Measurements from ENCODE around the gene CEP104. TPM values are rescaled to one million over a fixed set of nuclear protein-coding genes. Genes with fewer than 3 reads are reported as not detected.
A peak's percentile ranks its signal among the peaks of the same experiment; 100 is the strongest.

The CEP104 gene
- polyA plus RNA-seq, 1 donor from 2014 or later: 8.1 TPM

DNA sequence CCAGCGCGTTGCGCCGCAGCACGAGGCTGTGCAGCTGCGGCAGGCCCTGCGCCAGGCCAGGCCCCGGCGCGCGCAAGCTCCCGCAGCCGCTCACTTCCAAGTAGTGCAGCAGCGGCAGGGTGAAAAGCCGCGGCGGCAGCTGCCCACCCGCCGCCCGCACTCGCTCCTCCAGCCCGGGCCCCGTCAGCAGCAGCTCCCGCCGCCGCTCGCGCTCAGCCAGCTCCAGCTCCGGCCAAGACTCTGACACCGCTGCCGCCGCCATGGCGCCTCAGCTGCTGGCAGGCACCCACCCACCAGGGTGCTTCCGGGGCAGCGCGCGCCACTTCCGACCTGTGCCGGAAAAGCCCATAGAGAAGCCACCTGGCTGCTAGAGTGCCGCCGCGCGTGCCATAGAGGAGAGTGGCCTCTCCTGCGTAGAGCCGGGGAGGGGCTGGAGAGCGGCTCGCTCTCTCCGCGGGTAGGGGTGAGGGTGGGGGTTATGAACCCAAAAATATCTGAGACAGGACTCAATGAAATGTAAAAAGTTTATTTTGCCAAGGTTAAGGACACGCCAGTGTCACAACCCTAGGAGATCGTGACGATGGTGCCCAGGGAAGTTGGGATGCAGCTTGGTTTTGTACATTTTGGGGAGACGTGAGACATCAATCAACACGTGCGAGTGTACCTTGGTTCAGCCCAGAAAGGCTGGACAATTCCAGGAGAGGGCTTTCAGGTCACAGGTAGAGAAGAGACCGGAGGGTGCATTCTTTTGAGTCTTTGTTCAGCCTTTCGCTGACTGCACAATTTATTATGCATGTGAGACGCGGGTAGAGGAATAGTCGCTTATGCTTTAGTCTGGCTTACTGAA lies 60.6 kb downstream of the CEP104 start, which contains the start of gene LRRC47:
Gene LRRC47 (minus strand): TSS at position 284 of the 847 bp plus-strand sequence. CDS start 22 bp downstream, at position 262.
- Histone ChIP-seq H4K20me1 (ENCODE audit: insufficient read depth) (peaks cover 7% of the 10 kb centered on the region), H3K27ac (ENCODE audit: low read length) (peak within 1 kb of the TSS; percentile 68), H3K9ac (ENCODE audit: low read length) (peak within 1 kb of the TSS; percentile 78), H3K4me3 (ENCODE audit: low read length) (peak within 1 kb of the TSS; percentile 94), H3K4me2 (ENCODE audit: low read length) (peak within 1 kb of the TSS; percentile 78), H3K36me3 (ENCODE audit: insufficient read depth, low read length) (no peaks in the 10 kb centered on the region), H3K27me3 (ENCODE audit: insufficient read depth, low read depth, low read length) (no peaks in the 10 kb centered on the region), H3K9me3 (ENCODE audit: low read length) (no peaks in the 10 kb centered on the region), H2AFZ (ENCODE audit: low read depth, low read length) (peak within 1 kb of the TSS; percentile 88), H3K79me2 (replicated peaks; ENCODE audit: insufficient read depth, low read length) (peaks cover 21% of the 10 kb centered on the region), H3K9me2 (ENCODE audit: insufficient read depth, low read length) (no peaks in the 10 kb centered on the region), H3F3A (ENCODE audit: insufficient read depth, low read length, poor library complexity, severe bottlenecking) (no peaks in the 10 kb centered on the region)
- peak; percentile 59 for TF ChIP-seq EP300 (conservative IDR thresholded peaks at IDR 0.05; ENCODE audit: poor library complexity, severe bottlenecking)
- no peak for TF ChIP-seq EZH2 (IDR thresholded peaks at IDR 0.05; ENCODE audit: borderline replicate concordance, insufficient read depth, low read length, poor library complexity, severe bottlenecking)
- TF ChIP-seq TAF1 (IDR thresholded peaks at IDR 0.05; ENCODE audit: low read depth): peak; percentile 58
- TF ChIP-seq CTCF (IDR thresholded peaks at IDR 0.05; ENCODE audit: poor library complexity, severe bottlenecking): no peak
- TF ChIP-seq POLR2AphosphoS5 (IDR thresholded peaks at IDR 0.05): peak; percentile 93
- TF ChIP-seq SMC3 (conservative IDR thresholded peaks at IDR 0.05; ENCODE audit: poor library complexity): no peak
- TF ChIP-seq REST (IDR thresholded peaks at IDR 0.05; ENCODE audit: borderline replicate concordance): peak; percentile 69
- TF ChIP-seq MXI1 (conservative IDR thresholded peaks at IDR 0.05; ENCODE audit: poor library complexity, severe bottlenecking): peak; percentile 92
- no peak for TF ChIP-seq RAD21 (conservative IDR thresholded peaks at IDR 0.05)

- Histone ChIP-seq H3K9me2 (ENCODE audit: insufficient read depth, low read length) (no peaks in the 10 kb centered on the region), H2AFZ (ENCODE audit: low read depth, low read length) (no peak overlapping the region), H3K4me2 (ENCODE audit: low read length) (peak overlapping the region; percentile 78), H4K20me1 (ENCODE audit: insufficient read depth) (peaks cover 7% of the 10 kb centered on the region), H3F3A (ENCODE audit: insufficient read depth, low read length, poor library complexity, severe bottlenecking) (no peaks in the 10 kb centered on the region), H3K9me3 (ENCODE audit: low read length) (no peaks in the 10 kb centered on the region), H3K4me3 (ENCODE audit: low read length) (peak overlapping the region; percentile 94), H3K27me3 (ENCODE audit: insufficient read depth, low read depth, low read length) (no peaks in the 10 kb centered on the region), H3K9ac (ENCODE audit: low read length) (peak overlapping the region; percentile 78), H3K36me3 (ENCODE audit: insufficient read depth, low read length) (no peaks in the 10 kb centered on the region), H3K27ac (ENCODE audit: low read length) (no peak overlapping the region), H3K79me2 (replicated peaks; ENCODE audit: insufficient read depth, low read length) (peaks cover 21% of the 10 kb centered on the region)
- TF ChIP-seq CTCF (IDR thresholded peaks at IDR 0.05; ENCODE audit: poor library complexity, severe bottlenecking): no peak
- no peak for TF ChIP-seq MXI1 (conservative IDR thresholded peaks at IDR 0.05; ENCODE audit: poor library complexity, severe bottlenecking)
- TF ChIP-seq EP300 (conservative IDR thresholded peaks at IDR 0.05; ENCODE audit: poor library complexity, severe bottlenecking): no peak
- no peak for TF ChIP-seq EZH2 (IDR thresholded peaks at IDR 0.05; ENCODE audit: borderline replicate concordance, insufficient read depth, low read length, poor library complexity, severe bottlenecking)
- no peak for TF ChIP-seq RAD21 (conservative IDR thresholded peaks at IDR 0.05)
- TF ChIP-seq TAF1 (IDR thresholded peaks at IDR 0.05; ENCODE audit: low read depth): no peak
- TF ChIP-seq POLR2AphosphoS5 (IDR thresholded peaks at IDR 0.05): no peak
- TF ChIP-seq SMC3 (conservative IDR thresholded peaks at IDR 0.05; ENCODE audit: poor library complexity): no peak
- no peak for TF ChIP-seq REST (IDR thresholded peaks at IDR 0.05; ENCODE audit: borderline replicate concordance)
Measured at GRCh38 chr1:3795453-3796214, 61.4 kb downstream of the CEP104 start.

All from neural cell (in vitro differentiated cells).